Vagina (tissue), 2 donors: ENCODE data around the gene ALS2CL. TPM values are rescaled to one million over a fixed set of nuclear protein-coding genes. Genes with fewer than 3 reads are reported as not detected.

ENCODE experiments used
- DNase-seq, 2 donors: peaks; one replicate each; pipeline ENCODE4 v3.0.0-alpha.2; 2017; ENCODE audit errors: extremely low spot score in 2 of 2
- H3K27ac ChIP-seq: fragments of 200-600 bp; sonication (generic); one replicate; pipeline ENCODE4 v1.5.1; 2019
- H3K27me3 ChIP-seq: fragments of 200-600 bp; sonication (generic); one replicate; pipeline ENCODE4 v1.5.1; 2019
- H3K36me3 ChIP-seq, 2 donors: fragments of 200-600 bp; sonication (generic); one replicate each; pipeline ENCODE4 v1.5.1; 2017 to 2019
- H3K4me1 ChIP-seq: fragments of 200-600 bp; sonication (generic); one replicate; pipeline ENCODE4 v1.5.1; 2019
- H3K4me3 ChIP-seq, 2 donors: fragments of 200-600 bp; sonication (generic); 1 replicate in 1 of 2; 2 replicates in 1 of 2; pipeline ENCODE4 v1.5.1; 2016 to 2019
- H3K9me3 ChIP-seq: fragments of 200-600 bp; sonication (generic); one replicate; pipeline ENCODE4 v1.5.1; 2019
- CTCF ChIP-seq, 3 experiments: fragments of 450-650 bp in 2 of 3; fragments of 200-600 bp in 1 of 3; sonication (generic) in 1 of 3; IDR thresholded peaks; one replicate each; pipeline ENCODE4 v1.5.1; 2017 to 2019; ENCODE audit warnings: antibody characterized with exemption in 3 of 3, mild to moderate bottlenecking in 2 of 3, moderate library complexity in 2 of 3
- POLR2A ChIP-seq, 2 donors: fragments of 450-650 bp; IDR thresholded peaks; one replicate each; pipeline ENCODE4 v1.6.1; 2017; ENCODE audit warnings: antibody characterized with exemption in 2 of 2, mild to moderate bottlenecking in 2 of 2, moderate library complexity in 2 of 2
- POLR2AphosphoS5 ChIP-seq, 2 donors: sonication (generic); formaldehyde crosslinking; IDR thresholded peaks; one replicate each; pipeline ENCODE4 v1.9.0; 2017; ENCODE audit warnings: antibody characterized with exemption in 2 of 2, mild to moderate bottlenecking in 2 of 2, low read depth in 1 of 2; ENCODE audit not compliant: insufficient read depth in 1 of 2
- intact Hi-C: fragments of 100-400 bp; cut with DNase I; formaldehyde crosslinking; loops from one replicate; pipeline ENCODE4 v1.15.1; 2023
- total RNA-seq: library from RNA; depleted of rRNA; stranded (reverse); fragments of >200 nt; gene quantifications from one replicate; pipeline ENCODE4 v1.2.3, GENCODE V29; 2016

ALS2CL gene
- total RNA-seq, 1 donor from 2014 or later, result 134 TPM

GRCh38 chr3:46709157-46709654, 15.7 kb upstream of the ALS2CL start:
- intact Hi-C loops, result loop anchor here (5.0 to 10.0 kb wide), 2 partner anchors 188 to 286 kb away; no protein-coding TSS in a partner anchor
- Histone ChIP-seq H3K36me3 (no peaks in the 10 kb centered on the region), H3K4me1 (peaks cover 20% of the 10 kb centered on the region), H3K27me3 (no peaks in the 10 kb centered on the region), H3K9me3 (no peaks in the 10 kb centered on the region), H3K4me3 (no peak overlapping the region), H3K27ac (no peak overlapping the region)
- no peak for DNase-seq
- no peak for TF ChIP-seq CTCF (IDR thresholded peaks at IDR 0.05)
- no peak for TF ChIP-seq POLR2A (IDR thresholded peaks at IDR 0.05)
- no peak for TF ChIP-seq POLR2AphosphoS5 (IDR thresholded peaks at IDR 0.05; ENCODE audit: insufficient read depth in 1 of 2, low read depth in 1 of 2)

GRCh38 chr3:46708401-46709156, 15.1 kb upstream of the ALS2CL start:
- no peaks in the 10 kb centered on the region for H3K36me3 ChIP-seq
- intact Hi-C loops, result loop anchor here (5.0 to 10.0 kb wide), 2 partner anchors 189 to 286 kb away; no protein-coding TSS in a partner anchor
- TF ChIP-seq POLR2AphosphoS5 (IDR thresholded peaks at IDR 0.05; ENCODE audit: insufficient read depth in 1 of 2, low read depth in 1 of 2), result no peak
- TF ChIP-seq CTCF (IDR thresholded peaks at IDR 0.05), result no peak
- no peak for TF ChIP-seq POLR2A (IDR thresholded peaks at IDR 0.05)
- no peaks in the 10 kb centered on the region for H3K9me3 ChIP-seq
- peaks cover 20% of the 10 kb centered on the region for H3K4me1 ChIP-seq
- H3K27ac ChIP-seq, result no peak overlapping the region
- no peaks in the 10 kb centered on the region for H3K27me3 ChIP-seq
- DNase-seq, result no peak
- no peak overlapping the region for H3K4me3 ChIP-seq

- intact Hi-C loops, result loop anchor here (5.0 to 10.0 kb wide), 2 partner anchors 190 to 287 kb away; no protein-coding TSS in a partner anchor
- no peaks in the 10 kb centered on the region for H3K9me3 ChIP-seq
- H3K36me3 ChIP-seq, result no peaks in the 10 kb centered on the region
Observed at GRCh38 chr3:46707601-46708011, 14.1 kb upstream of the ALS2CL start.

GRCh38 chr3:46706771-46707582, 13.5 kb upstream of the ALS2CL start:
- intact Hi-C loops, result loop anchor here (5.0 to 10.0 kb wide), 2 partner anchors 190 to 288 kb away; no protein-coding TSS in a partner anchor
- H3K36me3 ChIP-seq, result no peaks in the 10 kb centered on the region
- no peak for TF ChIP-seq POLR2AphosphoS5 (IDR thresholded peaks at IDR 0.05; ENCODE audit: insufficient read depth in 1 of 2, low read depth in 1 of 2)
- no peak for TF ChIP-seq CTCF (IDR thresholded peaks at IDR 0.05)
- H3K9me3 ChIP-seq, result no peaks in the 10 kb centered on the region
- H3K27ac ChIP-seq, result no peak overlapping the region
- DNase-seq, result no peak
- H3K27me3 ChIP-seq, result no peaks in the 10 kb centered on the region
- H3K4me3 ChIP-seq, result no peak overlapping the region
- peaks cover 20% of the 10 kb centered on the region for H3K4me1 ChIP-seq

More at GRCh38 chr3:46707601-46708011, 14.1 kb upstream of the ALS2CL start:
- TF ChIP-seq CTCF (IDR thresholded peaks at IDR 0.05) (no peak), POLR2AphosphoS5 (IDR thresholded peaks at IDR 0.05; ENCODE audit: insufficient read depth in 1 of 2, low read depth in 1 of 2) (no peak), POLR2A (IDR thresholded peaks at IDR 0.05) (no peak)
- no peaks in the 10 kb centered on the region for H3K27me3 ChIP-seq
- H3K27ac ChIP-seq, result no peak overlapping the region
- no peak for DNase-seq
- no peak overlapping the region for H3K4me3 ChIP-seq
- H3K4me1 ChIP-seq, result peaks cover 20% of the 10 kb centered on the region
